SHP77 (cell line): ENCODE results near the gene S100A12.

Experiments used
- DNase-seq, 2 experiments: peaks; one replicate each; lab custom pipeline; 2025; lab: John Stamatoyannopoulos, UW

S100A12 gene

GRCh38 chr1:153324912-153325311 lies 50.5 kb downstream of the S100A12 start:
- DNase-seq, result no peak
